ENCODE results near the gene MAP2K4.

DNA sequence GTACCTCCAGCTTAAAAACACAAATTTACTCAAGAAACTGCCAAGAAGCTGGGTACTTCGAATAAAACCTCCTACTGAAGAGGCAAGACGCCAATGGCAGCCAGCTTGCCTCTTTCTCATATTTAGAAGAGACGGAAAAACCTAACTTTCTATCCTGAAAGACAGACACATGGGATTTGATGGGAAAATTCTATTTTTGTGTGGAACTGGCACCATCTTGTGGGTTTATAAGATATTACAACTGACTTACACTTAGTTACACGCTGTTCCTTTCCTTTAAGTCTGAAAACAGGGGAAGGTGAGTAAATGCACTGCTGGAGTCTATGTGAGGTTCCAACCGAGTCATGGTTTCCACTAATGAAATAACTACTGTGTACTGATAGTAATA is 33.7 kb upstream of the MAP2K4 start:
- TF ChIP-seq, protein P1, sequence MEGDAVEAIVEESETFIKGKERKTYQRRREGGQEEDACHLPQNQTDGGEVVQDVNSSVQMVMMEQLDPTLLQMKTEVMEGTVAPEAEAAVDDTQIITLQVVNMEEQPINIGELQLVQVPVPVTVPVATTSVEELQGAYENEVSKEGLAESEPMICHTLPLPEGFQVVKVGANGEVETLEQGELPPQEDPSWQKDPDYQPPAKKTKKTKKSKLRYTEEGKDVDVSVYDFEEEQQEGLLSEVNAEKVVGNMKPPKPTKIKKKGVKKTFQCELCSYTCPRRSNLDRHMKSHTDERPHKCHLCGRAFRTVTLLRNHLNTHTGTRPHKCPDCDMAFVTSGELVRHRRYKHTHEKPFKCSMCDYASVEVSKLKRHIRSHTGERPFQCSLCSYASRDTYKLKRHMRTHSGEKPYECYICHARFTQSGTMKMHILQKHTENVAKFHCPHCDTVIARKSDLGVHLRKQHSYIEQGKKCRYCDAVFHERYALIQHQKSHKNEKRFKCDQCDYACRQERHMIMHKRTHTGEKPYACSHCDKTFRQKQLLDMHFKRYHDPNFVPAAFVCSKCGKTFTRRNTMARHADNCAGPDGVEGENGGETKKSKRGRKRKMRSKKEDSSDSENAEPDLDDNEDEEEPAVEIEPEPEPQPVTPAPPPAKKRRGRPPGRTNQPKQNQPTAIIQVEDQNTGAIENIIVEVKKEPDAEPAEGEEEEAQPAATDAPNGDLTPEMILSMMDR (IDR thresholded peaks at IDR 0.05) = peak; percentile 29 to 73 (median 54)
- no peak for TF ChIP-seq EP300 (IDR thresholded peaks at IDR 0.05)
